ENCODE results near the gene CXCL8.

CXCL8 gene

GRCh38 chr4:73776321-73776729 is 36.0 kb downstream of the CXCL8 start:
- no peak overlapping the region for H3K9ac ChIP-seq (ENCODE audit: low read depth, low read length)
- H3K27me3 ChIP-seq (ENCODE audit: insufficient read depth, low read length) = no peaks in the 10 kb centered on the region
- no peaks in the 10 kb centered on the region for H3K36me3 ChIP-seq (ENCODE audit: insufficient read depth, low read depth, low read length)
- no peak overlapping the region for H3K27ac ChIP-seq (ENCODE audit: low read length)
- no peaks in the 10 kb centered on the region for H3K4me1 ChIP-seq (ENCODE audit: insufficient read depth, low read length)
- no peaks in the 10 kb centered on the region for H3K9me3 ChIP-seq (ENCODE audit: insufficient read depth, low read depth, low read length)
- no peak overlapping the region for H3K4me3 ChIP-seq (ENCODE audit: low read length)

GRCh38 chr4:73777612-73778011 is 37.2 kb downstream of the CXCL8 start:
- Histone ChIP-seq H3K4me1 (ENCODE audit: insufficient read depth, low read length) (no peaks in the 10 kb centered on the region), H3K27ac (ENCODE audit: low read length) (no peak overlapping the region), H3K9ac (ENCODE audit: low read depth, low read length) (no peak overlapping the region), H3K4me3 (ENCODE audit: low read length) (no peak overlapping the region), H3K27me3 (ENCODE audit: insufficient read depth, low read length) (no peaks in the 10 kb centered on the region), H3K36me3 (ENCODE audit: insufficient read depth, low read depth, low read length) (no peaks in the 10 kb centered on the region), H3K9me3 (ENCODE audit: insufficient read depth, low read depth, low read length) (no peaks in the 10 kb centered on the region)

GRCh38 chr4:73780243-73780642 is 39.9 kb downstream of the CXCL8 start:
- Histone ChIP-seq H3K9ac (ENCODE audit: low read depth, low read length) (no peak overlapping the region), H3K27ac (ENCODE audit: low read length) (no peak overlapping the region), H3K9me3 (ENCODE audit: insufficient read depth, low read depth, low read length) (no peaks in the 10 kb centered on the region), H3K27me3 (ENCODE audit: insufficient read depth, low read length) (no peaks in the 10 kb centered on the region), H3K4me3 (ENCODE audit: low read length) (no peak overlapping the region), H3K36me3 (ENCODE audit: insufficient read depth, low read depth, low read length) (no peaks in the 10 kb centered on the region), H3K4me1 (ENCODE audit: insufficient read depth, low read length) (no peaks in the 10 kb centered on the region)

GRCh38 chr4:73780834-73781233 is 40.5 kb downstream of the CXCL8 start:
- Histone ChIP-seq H3K9me3 (ENCODE audit: insufficient read depth, low read depth, low read length) (no peaks in the 10 kb centered on the region), H3K9ac (ENCODE audit: low read depth, low read length) (no peak overlapping the region), H3K36me3 (ENCODE audit: insufficient read depth, low read depth, low read length) (no peaks in the 10 kb centered on the region)

GRCh38 chr4:73788411-73788810 is 48.0 kb downstream of the CXCL8 start:
- no peaks in the 10 kb centered on the region for H3K36me3 ChIP-seq (ENCODE audit: insufficient read depth, low read depth, low read length)
- H3K4me1 ChIP-seq (ENCODE audit: insufficient read depth, low read length) = no peaks in the 10 kb centered on the region
- no peak overlapping the region for H3K4me3 ChIP-seq (ENCODE audit: low read length)
- H3K27me3 ChIP-seq (ENCODE audit: insufficient read depth, low read length) = peaks cover 4% of the 10 kb centered on the region; the same call in 1 of the 2 replicates
- H3K27ac ChIP-seq (ENCODE audit: low read length) = no peak overlapping the region
- no peak overlapping the region for H3K9ac ChIP-seq (ENCODE audit: low read depth, low read length)
- no peaks in the 10 kb centered on the region for H3K9me3 ChIP-seq (ENCODE audit: insufficient read depth, low read depth, low read length)

More at GRCh38 chr4:73780834-73781233, 40.5 kb downstream of the CXCL8 start:
- no peaks in the 10 kb centered on the region for H3K4me1 ChIP-seq (ENCODE audit: insufficient read depth, low read length)
- no peaks in the 10 kb centered on the region for H3K27me3 ChIP-seq (ENCODE audit: insufficient read depth, low read length)
- H3K4me3 ChIP-seq (ENCODE audit: low read length) = no peak overlapping the region
- no peak overlapping the region for H3K27ac ChIP-seq (ENCODE audit: low read length)
